Stimulated activated naive B cell treated with anti-CD40 and anti-IgM and Interleukin-4, amounts not matched to agents 10 μg/mL and 1 μg/mL and 100 μg/mL, for 72 hours (primary cell): ENCODE results near the gene CCL25.
"Not testable (repeated sequence)": the region's sequence is repeated elsewhere in the genome, so short reads cannot be mapped to it uniquely, and the experiment has no call there.

ENCODE experiments used
- ATAC-seq, 2 donors: fragments of 150-1000 bp; cut with Tn5 transposase; replicated peaks; 2 replicates each; pipeline ENCODE4 v1.10.0; 2021; ENCODE audit warnings: moderate library complexity in 1 of 2
- DNase-seq: peaks from one replicate; pipeline ENCODE4 v3.0.0; 2021
- H3K27ac Mint-ChIP-seq: one replicate; pipeline ENCODE4 v1.8.0; 2022; ENCODE audit warnings: mild to moderate bottlenecking, mixed read lengths
- H3K27me3 Mint-ChIP-seq, 2 donors: one replicate each; pipeline ENCODE4 v1.8.0; 2022; ENCODE audit warnings: mixed read lengths in 2 of 2
- H3K36me3 Mint-ChIP-seq, 2 donors: one replicate each; pipeline ENCODE4 v1.8.0; 2022; ENCODE audit warnings: mixed read lengths in 2 of 2, mild to moderate bottlenecking in 1 of 2
- H3K4me1 Mint-ChIP-seq, 2 donors: one replicate each; pipeline ENCODE4 v1.8.0; 2022; ENCODE audit warnings: mixed read lengths in 2 of 2, mild to moderate bottlenecking in 1 of 2
- H3K4me3 Mint-ChIP-seq, 2 donors: one replicate each; pipeline ENCODE4 v1.8.0; 2022; ENCODE audit warnings: mild to moderate bottlenecking in 2 of 2, mixed read lengths in 2 of 2, moderate library complexity in 1 of 2
- H3K9me3 Mint-ChIP-seq, 2 donors: one replicate each; pipeline ENCODE4 v1.8.0; 2022; ENCODE audit warnings: mixed read lengths in 2 of 2, mild to moderate bottlenecking in 1 of 2

CCL25 gene

DNA sequence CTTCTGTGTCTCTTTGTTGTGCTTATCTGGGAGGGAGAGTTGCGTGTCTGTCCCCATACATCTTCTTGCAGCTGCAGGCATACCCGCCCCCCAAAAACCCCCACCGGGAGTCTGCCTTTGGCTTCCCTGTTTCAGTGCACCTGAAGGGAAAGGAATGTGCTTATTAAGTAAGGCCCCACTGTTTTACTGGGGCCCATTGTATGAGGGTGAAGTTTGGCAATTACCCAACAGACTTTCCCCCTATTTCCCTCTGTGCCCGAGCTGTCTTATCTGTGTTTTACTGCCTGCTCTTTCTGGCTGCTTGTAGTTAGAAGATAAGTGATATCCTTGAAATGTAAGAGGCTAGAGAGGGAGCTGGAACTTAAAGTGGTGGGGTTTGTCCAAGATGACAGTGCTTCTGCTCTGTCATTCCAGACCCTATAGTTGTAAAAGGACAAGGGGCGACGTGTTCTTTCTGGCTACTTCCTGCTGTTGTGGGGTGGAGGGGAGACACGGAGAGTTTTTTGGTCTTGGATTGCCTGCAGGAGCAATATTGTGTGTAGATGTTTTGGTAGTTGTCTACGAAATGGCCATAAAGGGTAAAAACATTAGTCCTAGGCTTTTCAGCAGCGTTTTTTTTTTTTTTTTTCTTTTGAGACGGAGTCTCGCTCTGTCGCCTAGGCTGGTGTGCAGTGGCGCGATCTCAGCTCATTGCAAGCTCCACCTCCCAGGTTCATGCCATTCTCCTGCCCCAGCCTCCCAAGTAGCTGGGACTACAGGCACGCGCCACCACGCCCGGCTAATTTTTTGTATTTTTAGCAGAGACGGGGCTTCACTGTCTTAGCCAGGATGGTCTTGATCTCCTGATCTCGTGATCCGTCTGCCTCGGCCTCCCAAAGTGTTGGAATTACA, 19.0 kb upstream of the CCL25 start:
- not testable (repeated sequence) for H3K36me3 Mint-ChIP-seq, ATAC-seq, H3K4me3 Mint-ChIP-seq, H3K27ac Mint-ChIP-seq, H3K9me3 Mint-ChIP-seq, DNase-seq, H3K4me1 Mint-ChIP-seq
- H3K27me3 Mint-ChIP-seq: peaks cover 21 to 28% of the 10 kb centered on the region in 2 donors

DNA sequence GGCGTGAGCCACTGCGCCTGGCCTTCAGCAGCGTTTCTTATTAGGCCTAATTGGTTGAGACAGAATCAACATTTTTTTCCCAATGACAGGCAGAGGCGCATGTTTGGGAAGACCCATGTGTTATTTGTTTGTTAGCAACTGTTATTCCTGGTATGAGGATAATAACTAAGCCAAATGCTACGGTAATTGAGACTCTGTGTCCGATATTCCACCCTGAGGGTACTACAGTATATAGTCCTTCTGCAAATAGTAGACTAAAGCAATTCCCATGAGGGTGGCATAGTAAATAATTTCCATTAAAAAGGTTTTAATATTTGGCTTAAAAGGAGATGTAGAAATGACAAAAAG, 18.4 kb upstream of the CCL25 start:
- no peak for ATAC-seq
- H3K9me3 Mint-ChIP-seq: no peaks in the 10 kb centered on the region
- no peaks in the 10 kb centered on the region for H3K36me3 Mint-ChIP-seq
- H3K4me1 Mint-ChIP-seq: no peaks in the 10 kb centered on the region
- DNase-seq: no peak
- peaks cover 25 to 34% of the 10 kb centered on the region in 2 donors for H3K27me3 Mint-ChIP-seq
- no peak overlapping the region for H3K4me3 Mint-ChIP-seq
- no peak overlapping the region for H3K27ac Mint-ChIP-seq

DNA sequence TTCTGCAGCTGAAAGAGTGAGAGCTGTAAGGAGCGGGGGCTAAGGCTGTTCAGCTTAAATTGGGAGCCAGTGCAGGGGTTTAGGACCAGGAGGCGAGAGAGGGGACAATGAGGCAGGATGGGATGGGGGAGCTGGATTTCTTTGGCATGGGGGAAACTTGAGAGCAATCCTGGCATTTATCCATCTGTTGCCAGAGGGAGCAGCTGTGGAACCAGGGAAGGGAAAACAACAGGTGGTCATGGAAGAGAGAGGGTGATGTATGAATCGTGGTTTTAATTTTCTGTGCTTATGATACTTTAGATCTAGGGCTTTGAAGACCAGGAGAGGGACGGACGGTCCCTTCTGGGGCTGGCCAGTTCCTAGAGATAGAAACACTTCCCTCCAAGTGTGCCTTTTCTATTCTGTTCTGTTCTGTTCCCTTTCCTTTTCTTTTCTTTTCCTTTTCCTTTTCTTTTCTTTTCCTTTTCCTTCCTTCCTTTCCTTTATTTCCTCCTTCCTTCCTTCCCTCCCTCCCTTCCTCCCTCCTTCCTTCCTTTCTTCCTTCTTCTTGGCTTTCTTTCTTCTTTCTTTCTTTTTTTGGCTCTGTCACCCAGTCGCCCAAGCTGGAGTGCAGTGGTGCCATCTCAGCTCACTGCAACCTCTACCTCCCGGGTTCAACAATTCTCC, 16.0 kb upstream of the CCL25 start:
- H3K27ac Mint-ChIP-seq: no peak overlapping the region
- peaks cover 25 to 42% of the 10 kb centered on the region in 2 donors for H3K27me3 Mint-ChIP-seq
- ATAC-seq: no peak
- DNase-seq: no peak
- no peak overlapping the region for H3K4me3 Mint-ChIP-seq
- no peaks in the 10 kb centered on the region for H3K9me3 Mint-ChIP-seq
- H3K36me3 Mint-ChIP-seq: no peaks in the 10 kb centered on the region
- no peaks in the 10 kb centered on the region for H3K4me1 Mint-ChIP-seq

DNA sequence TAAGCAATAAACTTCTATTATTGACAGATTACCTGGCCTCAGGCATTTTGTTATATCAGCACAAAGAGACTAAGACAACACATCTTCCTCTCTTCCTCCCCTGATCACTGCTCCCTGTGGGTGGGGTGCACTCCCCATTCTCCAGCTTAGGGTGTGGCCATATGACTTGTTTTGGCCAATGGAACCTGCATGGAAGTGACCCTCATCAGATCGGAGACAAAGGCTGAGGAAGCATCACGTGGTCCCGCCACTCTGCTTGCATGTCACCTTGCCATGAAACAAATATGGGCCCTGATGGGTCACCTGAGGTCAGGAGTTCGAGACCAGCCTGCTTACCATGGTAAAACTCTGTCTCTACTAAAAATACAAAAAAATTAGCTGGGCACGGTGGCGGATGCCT, 13.7 kb upstream of the CCL25 start:
- no peaks in the 10 kb centered on the region for H3K9me3 Mint-ChIP-seq
- no peaks in the 10 kb centered on the region for H3K36me3 Mint-ChIP-seq
- DNase-seq: no peak
- no peak overlapping the region for H3K27ac Mint-ChIP-seq
- no peaks in the 10 kb centered on the region for H3K4me1 Mint-ChIP-seq
- ATAC-seq: no peak
- peaks cover 17 to 42% of the 10 kb centered on the region in 2 donors for H3K27me3 Mint-ChIP-seq
- no peak overlapping the region for H3K4me3 Mint-ChIP-seq

DNA sequence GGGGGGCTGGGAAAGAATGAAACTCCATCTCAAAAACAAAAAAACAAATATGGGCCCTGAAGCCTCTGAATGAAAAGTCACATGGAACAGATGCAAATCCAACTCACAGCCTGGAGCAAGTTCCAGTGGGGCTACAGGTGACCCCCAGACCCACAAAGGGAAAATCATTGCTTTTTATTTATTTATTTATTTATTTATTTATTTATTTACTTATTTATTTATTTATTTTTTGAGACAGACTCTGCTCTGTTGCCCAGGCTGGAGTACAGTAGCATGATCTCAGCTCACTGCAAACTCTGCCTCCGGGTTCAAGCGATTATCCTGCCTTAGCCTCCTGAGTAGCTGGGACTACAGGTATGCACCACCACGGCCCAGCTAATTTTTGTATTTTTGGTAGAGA, 13.3 kb upstream of the CCL25 start:
- Mint-ChIP-seq H3K4me1 (no peaks in the 10 kb centered on the region), H3K9me3 (no peaks in the 10 kb centered on the region), H3K27me3 (peaks cover 20 to 46% of the 10 kb centered on the region in 2 donors), H3K27ac (no peak overlapping the region), H3K4me3 (no peak overlapping the region), H3K36me3 (no peaks in the 10 kb centered on the region)
- no peak for DNase-seq
- ATAC-seq: no peak

DNA sequence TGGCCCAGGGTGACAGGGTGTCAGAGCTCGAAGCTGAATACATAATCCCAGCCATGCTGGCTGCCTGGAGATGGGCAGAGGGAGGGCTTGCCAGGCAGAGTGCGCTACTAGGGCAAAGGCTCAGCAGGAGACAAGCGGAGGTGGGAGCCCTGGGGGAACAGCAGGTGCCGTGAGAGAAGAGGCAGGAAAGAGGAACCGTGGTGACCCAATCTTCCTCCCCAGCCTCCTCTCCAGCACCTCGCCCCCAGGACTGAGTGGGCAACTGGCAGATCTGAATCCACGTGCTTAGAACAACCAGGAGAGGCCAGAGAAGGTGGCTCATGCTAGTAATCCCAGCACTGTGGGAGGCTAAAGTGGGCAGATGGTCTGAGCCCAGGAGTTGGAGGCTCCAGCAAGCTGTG, 11.0 kb upstream of the CCL25 start:
- H3K4me3 Mint-ChIP-seq: no peak overlapping the region

DNA sequence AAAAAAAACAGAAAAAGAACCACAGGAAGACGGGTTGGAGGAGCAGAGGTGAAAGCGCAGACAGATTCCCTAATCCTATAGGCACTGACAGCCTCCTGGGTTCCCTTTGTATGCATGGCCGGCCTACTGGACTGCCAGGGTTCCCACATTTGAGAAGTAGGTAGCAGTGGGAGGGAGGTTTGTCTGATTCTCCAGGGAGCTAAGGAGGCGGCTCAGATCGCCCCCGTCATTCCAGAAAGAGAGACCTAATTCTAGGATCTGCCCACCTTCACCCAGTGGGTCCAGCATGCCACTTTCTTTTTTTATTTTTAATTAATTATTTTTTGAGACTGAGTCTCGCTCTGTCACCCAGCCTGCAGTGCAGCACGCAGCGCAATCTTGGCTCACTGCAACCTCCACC, 9.7 kb upstream of the CCL25 start:
- Mint-ChIP-seq H3K9me3 (no peaks in the 10 kb centered on the region), H3K36me3 (no peaks in the 10 kb centered on the region), H3K27ac (no peak overlapping the region), H3K4me1 (no peaks in the 10 kb centered on the region), H3K27me3 (peaks cover 7 to 32% of the 10 kb centered on the region in 2 donors), H3K4me3 (no peak overlapping the region)
- DNase-seq (no peak), ATAC-seq (no peak)

More for the DNA sequence above, 11.0 kb upstream of the CCL25 start:
- H3K9me3 Mint-ChIP-seq: no peaks in the 10 kb centered on the region
- H3K27me3 Mint-ChIP-seq: peaks cover 15 to 43% of the 10 kb centered on the region in 2 donors
- ATAC-seq (peak in 1 of 2 donors; percentile 25), DNase-seq (no peak)
- no peak overlapping the region for H3K27ac Mint-ChIP-seq
- H3K36me3 Mint-ChIP-seq: no peaks in the 10 kb centered on the region
- no peaks in the 10 kb centered on the region for H3K4me1 Mint-ChIP-seq

DNA sequence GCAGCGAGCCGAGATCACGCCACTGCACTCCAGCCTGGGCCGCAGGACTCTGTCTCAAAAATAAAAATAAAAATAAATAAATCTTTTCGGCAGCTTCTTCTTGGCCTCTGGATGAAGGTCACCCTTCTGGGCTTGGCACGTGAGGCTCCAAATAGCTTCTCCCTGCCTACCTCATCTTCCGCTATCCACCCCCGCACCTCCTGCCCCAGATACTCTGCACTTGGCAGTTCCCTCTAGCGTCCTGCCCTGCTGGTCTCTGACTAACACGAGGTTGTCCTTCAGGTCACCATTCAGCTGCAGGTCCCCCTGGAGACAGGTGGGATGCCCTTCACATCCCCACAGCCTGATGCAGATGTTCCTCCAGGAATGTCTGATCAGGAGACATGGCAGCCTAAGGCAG, 8.5 kb upstream of the CCL25 start:
- Mint-ChIP-seq H3K9me3 (no peaks in the 10 kb centered on the region), H3K27ac (no peak overlapping the region), H3K27me3 (peaks cover 4 to 27% of the 10 kb centered on the region in 2 donors), H3K4me1 (no peaks in the 10 kb centered on the region), H3K4me3 (no peak overlapping the region), H3K36me3 (no peaks in the 10 kb centered on the region)
- no peak for DNase-seq
- no peak for ATAC-seq

DNA sequence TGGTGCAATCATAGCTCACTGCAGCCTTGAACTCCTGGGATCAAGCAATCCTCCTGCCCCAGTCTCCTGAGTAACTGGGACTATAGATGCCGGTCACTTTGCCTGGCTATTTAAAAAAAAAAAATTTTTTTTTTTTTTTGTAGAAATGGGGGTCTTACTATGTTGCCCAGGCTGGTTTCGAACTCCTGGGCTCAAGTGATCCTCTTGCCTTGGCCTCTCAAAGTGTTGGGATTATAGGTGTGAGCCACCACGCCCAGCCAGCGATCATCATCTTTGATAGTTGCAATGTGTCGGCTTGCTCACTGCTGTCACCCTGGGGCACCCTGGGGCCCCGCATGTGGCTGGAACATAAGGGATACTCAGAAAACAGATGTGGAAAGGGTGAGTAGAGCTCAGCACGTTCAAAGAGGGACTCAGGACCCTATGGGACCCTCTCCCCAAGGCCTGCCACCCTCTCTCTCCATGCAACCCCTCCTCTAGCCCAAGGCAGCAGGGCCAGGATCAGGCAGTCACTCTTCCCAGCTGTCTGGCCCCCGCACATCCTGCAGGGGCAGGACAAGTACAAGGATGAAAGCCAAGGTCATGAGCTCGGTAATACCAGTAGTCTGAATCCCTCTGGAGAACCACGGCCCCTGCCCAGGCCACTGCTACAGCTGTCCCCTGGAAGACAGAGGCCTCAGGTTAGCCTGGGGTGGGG, 6.5 kb upstream of the CCL25 start:
- H3K27me3 Mint-ChIP-seq: peaks cover 4 to 24% of the 10 kb centered on the region in 2 donors
- DNase-seq: no peak
- no peak overlapping the region for H3K27ac Mint-ChIP-seq
- ATAC-seq: no peak
- H3K9me3 Mint-ChIP-seq: no peaks in the 10 kb centered on the region
- no peak overlapping the region for H3K4me3 Mint-ChIP-seq
- H3K4me1 Mint-ChIP-seq: peaks cover 1 to 15% of the 10 kb centered on the region in 2 donors
- no peaks in the 10 kb centered on the region for H3K36me3 Mint-ChIP-seq

DNA sequence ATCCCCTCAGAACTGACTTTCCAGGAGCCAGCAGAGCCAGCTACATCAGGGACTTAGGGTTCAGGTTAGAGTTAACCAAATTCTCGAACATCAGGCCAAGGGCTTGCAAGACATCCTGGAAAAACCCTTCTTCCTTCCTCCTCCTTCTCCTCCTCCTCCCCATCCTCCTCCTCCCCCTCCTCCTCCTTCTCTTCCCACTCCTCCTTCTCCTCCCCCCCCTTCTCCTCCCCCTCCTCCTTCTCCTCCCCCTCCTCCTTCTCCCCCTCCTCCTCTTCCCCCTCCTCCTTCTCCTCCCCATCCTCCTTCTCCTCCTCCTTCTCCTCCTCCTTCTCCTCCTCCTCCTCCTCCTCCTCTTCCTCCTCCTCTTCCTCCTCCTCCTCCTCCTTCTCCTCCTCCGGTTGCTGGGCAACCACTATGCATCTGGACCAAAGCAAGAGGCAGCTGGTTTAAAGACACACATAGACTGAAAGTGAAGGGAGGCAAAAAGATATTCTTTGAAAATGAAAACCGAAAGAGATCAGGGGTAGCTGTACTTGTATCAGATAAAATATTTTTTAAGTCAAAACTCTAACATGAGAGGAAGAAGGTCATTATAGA, 5.9 kb upstream of the CCL25 start:
- peaks cover 1 to 15% of the 10 kb centered on the region in 2 donors for H3K4me1 Mint-ChIP-seq
- H3K4me3 Mint-ChIP-seq: no peak overlapping the region
- DNase-seq (no peak), ATAC-seq (no peak)
- peaks cover 4 to 17% of the 10 kb centered on the region in 2 donors for H3K27me3 Mint-ChIP-seq
- H3K27ac Mint-ChIP-seq: no peak overlapping the region
- H3K36me3 Mint-ChIP-seq: no peaks in the 10 kb centered on the region
- no peaks in the 10 kb centered on the region for H3K9me3 Mint-ChIP-seq

DNA sequence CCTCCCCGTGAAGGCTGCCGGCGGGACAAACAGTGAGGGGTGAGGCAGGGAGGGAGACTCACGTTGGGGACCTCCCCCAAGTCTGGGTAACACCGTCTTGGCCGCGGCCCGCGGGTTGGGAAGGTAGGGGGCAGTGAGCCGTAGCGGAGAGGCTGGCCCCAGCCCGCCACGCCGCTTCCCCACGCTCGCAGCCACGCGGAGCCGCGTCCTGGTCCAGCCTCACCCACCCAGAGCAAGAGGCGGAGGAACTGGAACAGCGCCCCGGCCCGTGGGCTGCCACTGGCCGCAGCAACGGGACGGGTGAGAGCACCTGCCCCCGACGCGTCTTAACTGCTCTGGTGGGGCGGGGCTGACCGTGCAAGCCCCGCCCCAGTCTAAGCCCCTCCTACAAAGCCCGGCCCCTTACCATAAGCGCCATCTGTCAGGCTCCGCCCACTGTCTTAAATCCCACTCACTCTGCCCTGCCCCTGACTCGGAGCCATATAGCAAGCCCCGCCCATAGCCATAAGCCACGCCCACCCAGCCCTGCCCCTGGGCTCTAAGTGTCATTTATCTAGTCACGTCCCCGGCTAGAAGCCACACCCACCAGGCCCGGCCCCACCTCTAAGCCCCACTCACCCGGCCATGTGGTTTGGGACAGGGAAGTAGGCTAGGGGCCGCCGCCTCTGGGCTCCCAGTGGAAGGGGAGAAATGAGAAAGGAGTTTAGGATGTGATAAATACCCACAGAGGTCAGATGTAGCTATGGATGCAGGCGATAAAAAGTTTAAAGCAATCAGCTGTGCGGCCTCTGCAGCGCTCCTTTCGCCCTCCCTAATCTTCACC, 2.1 kb upstream of the CCL25 start:
- peaks cover 8 to 23% of the 10 kb centered on the region in 2 donors for H3K4me1 Mint-ChIP-seq

DNA sequence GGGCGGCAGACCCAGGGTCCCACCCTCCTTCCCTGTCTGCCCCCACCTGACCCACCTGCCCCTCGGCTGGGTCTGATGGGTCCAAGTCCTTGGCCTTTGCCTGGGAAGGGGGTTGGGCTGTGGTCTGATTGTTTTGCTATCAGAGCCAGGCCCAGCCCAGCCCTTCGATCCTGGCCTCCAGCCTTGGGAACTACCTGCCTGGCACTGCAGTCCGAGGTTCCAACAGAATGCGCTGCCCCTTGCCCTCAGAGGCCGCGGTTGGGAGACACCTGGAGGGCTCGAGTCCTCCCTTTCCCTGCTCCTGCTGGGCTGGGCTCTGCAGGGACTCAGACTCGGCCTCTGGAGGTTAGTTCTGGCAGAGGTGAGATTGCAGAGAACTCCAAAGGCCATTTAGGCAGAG, 1.6 kb downstream of the CCL25 start:
- Mint-ChIP-seq H3K4me3 (no peak overlapping the region), H3K27ac (no peak overlapping the region), H3K27me3 (no peaks in the 10 kb centered on the region), H3K4me1 (peaks cover 8 to 23% of the 10 kb centered on the region in 2 donors), H3K9me3 (no peaks in the 10 kb centered on the region), H3K36me3 (no peaks in the 10 kb centered on the region)
- DNase-seq: no peak
- no peak for ATAC-seq

More for the DNA sequence above, 2.1 kb upstream of the CCL25 start:
- Mint-ChIP-seq H3K27ac (peak overlapping the region; percentile 89), H3K4me3 (peak overlapping the region; percentile 81 to 89), H3K9me3 (no peaks in the 10 kb centered on the region), H3K36me3 (no peaks in the 10 kb centered on the region), H3K27me3 (no peaks in the 10 kb centered on the region)
- ATAC-seq (peak; percentile 93 to 95), DNase-seq (peak; percentile 91)

DNA sequence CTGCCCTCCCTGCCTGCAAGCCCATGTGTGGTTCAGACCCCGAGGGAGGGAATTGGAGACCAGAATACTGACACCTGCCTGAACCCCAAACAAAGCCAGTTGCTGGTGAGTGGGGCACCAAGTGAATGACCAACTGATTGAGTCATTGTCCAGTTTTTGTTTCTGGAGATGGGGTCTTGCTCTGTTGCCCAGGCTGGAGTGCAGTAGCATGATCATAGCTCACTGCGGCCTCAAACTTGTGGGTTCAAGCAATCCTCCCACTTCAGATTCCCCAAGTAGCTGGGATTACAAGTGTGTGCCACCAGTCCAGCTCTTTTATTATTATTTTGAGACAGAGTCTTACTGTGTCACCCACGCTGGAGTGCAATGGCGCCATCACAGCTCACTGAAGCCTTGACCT, 4.0 kb downstream of the CCL25 start:
- DNase-seq: no peak
- Mint-ChIP-seq H3K27ac (no peak overlapping the region), H3K9me3 (no peaks in the 10 kb centered on the region), H3K4me3 (no peak overlapping the region), H3K36me3 (no peaks in the 10 kb centered on the region), H3K27me3 (no peaks in the 10 kb centered on the region), H3K4me1 (peaks cover 7 to 8% of the 10 kb centered on the region in 2 donors)
- no peak for ATAC-seq
